ENCODE data around the gene SPDYE4. TPM values are rescaled to one million over a fixed set of nuclear protein-coding genes. Genes with fewer than 3 reads are reported as not detected.

The SPDYE4 gene
- total RNA-seq, 1 donor from 2014 or later: not detected

DNA sequence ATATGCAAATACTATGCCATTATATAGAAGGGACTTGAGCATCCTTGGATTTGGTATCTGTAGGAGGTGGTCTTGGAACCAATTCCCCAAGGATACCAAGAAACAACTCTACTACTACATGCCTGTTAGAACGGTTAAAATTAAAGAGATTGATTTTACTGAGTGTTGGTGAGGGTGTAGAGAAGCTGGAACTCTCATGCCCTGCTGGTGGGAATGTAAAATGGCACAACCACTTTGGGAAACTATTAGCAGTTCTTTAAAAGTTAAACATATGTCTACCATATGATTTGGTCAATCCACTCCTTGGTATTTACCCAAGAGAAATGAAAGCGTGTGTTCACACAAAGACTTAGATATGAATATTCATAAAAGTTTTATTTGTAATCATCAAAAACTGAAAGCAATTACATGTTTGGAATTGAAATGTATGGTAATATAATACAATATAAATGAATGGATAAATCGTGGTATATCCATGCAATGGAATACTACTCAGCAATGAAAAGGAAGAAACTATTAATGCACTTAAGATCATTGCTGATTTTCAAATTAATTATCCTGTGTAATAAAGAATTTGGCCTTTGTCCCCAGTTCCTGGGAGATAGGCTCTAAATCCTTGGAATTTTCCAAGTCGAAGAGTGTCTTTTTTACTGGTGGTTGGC, 33.0 kb upstream of the SPDYE4 start:
- H3K4me1 Mint-ChIP-seq (ENCODE audit: low read depth): no peaks in the 10 kb centered on the region
- H3K27ac Mint-ChIP-seq (ENCODE audit: unreplicated experiment): no peak overlapping the region
- peaks cover 4% of the 10 kb centered on the region for H3K36me3 Mint-ChIP-seq (ENCODE audit: low read depth)
- H3K9me3 Mint-ChIP-seq (ENCODE audit: low read depth): peaks cover 6% of the 10 kb centered on the region
- peak; percentile 57 for TF ChIP-seq CTCF (IDR thresholded peaks at IDR 0.05)
- no peaks in the 10 kb centered on the region for H3K27me3 Mint-ChIP-seq (ENCODE audit: low read depth)
- H3K4me3 Mint-ChIP-seq (ENCODE audit: unreplicated experiment): no peak overlapping the region
- DNase-seq (ENCODE audit: low spot score): no peak

GRCh38 chr17:8789743-8790142, 31.4 kb upstream of the SPDYE4 start:
- Mint-ChIP-seq H3K27ac (ENCODE audit: unreplicated experiment) (no peak overlapping the region), H3K4me3 (ENCODE audit: unreplicated experiment) (no peak overlapping the region), H3K36me3 (ENCODE audit: low read depth) (peaks cover 4% of the 10 kb centered on the region), H3K9me3 (ENCODE audit: low read depth) (peaks cover 6% of the 10 kb centered on the region), H3K27me3 (ENCODE audit: low read depth) (no peaks in the 10 kb centered on the region), H3K4me1 (ENCODE audit: low read depth) (no peaks in the 10 kb centered on the region)
- no peak for TF ChIP-seq CTCF (IDR thresholded peaks at IDR 0.05)
- DNase-seq (ENCODE audit: low spot score): no peak

GRCh38 chr17:8788998-8789397, 30.7 kb upstream of the SPDYE4 start:
- Mint-ChIP-seq H3K36me3 (ENCODE audit: low read depth) (peaks cover 4% of the 10 kb centered on the region), H3K4me3 (ENCODE audit: unreplicated experiment) (no peak overlapping the region), H3K4me1 (ENCODE audit: low read depth) (no peaks in the 10 kb centered on the region), H3K27ac (ENCODE audit: unreplicated experiment) (no peak overlapping the region), H3K9me3 (ENCODE audit: low read depth) (peaks cover 6% of the 10 kb centered on the region), H3K27me3 (ENCODE audit: low read depth) (no peaks in the 10 kb centered on the region)
- TF ChIP-seq CTCF (IDR thresholded peaks at IDR 0.05): no peak
- no peak for DNase-seq (ENCODE audit: low spot score)

GRCh38 chr17:8785547-8786413, 27.4 kb upstream of the SPDYE4 start:
- Mint-ChIP-seq H3K27me3 (ENCODE audit: low read depth) (no peaks in the 10 kb centered on the region), H3K4me1 (ENCODE audit: low read depth) (no peaks in the 10 kb centered on the region)
- no peak for DNase-seq (ENCODE audit: low spot score)

More at GRCh38 chr17:8785547-8786413, 27.4 kb upstream of the SPDYE4 start:
- TF ChIP-seq CTCF (IDR thresholded peaks at IDR 0.05): peak; percentile 91
- H3K4me3 Mint-ChIP-seq (ENCODE audit: unreplicated experiment): no peak overlapping the region
- H3K36me3 Mint-ChIP-seq (ENCODE audit: low read depth): peaks cover 3% of the 10 kb centered on the region
- H3K9me3 Mint-ChIP-seq (ENCODE audit: low read depth): peaks cover 4% of the 10 kb centered on the region
- H3K27ac Mint-ChIP-seq (ENCODE audit: unreplicated experiment): no peak overlapping the region
